GM18498 (cell line): ENCODE results near the gene DUSP14.

Source experiments
- ATAC-seq: cut with Tn5 transposase; IDR thresholded peaks from one replicate; pipeline ENCODE4 v1.9.1; 2021; ENCODE audit warnings: mild to moderate bottlenecking, moderate library complexity; ENCODE audit not compliant: unreplicated experiment

DUSP14 gene

GRCh38 chr17:37553401-37553966, 63.8 kb downstream of the DUSP14 start:
- ATAC-seq, result no peak

- ATAC-seq, result no peak
These were observed 65.7 kb downstream of the DUSP14 start for GRCh38 chr17:37555386-37555785.

- no peak for ATAC-seq
These were observed 67.8 kb downstream of the DUSP14 start for GRCh38 chr17:37557482-37557881.

- no peak for ATAC-seq
These were observed 68.6 kb downstream of the DUSP14 start for GRCh38 chr17:37558299-37558698.

- no peak for ATAC-seq
These were observed 72.5 kb downstream of the DUSP14 start for GRCh38 chr17:37562016-37562745.
